MM.1S (cell line): ENCODE results near the gene PRKCH.

Experiments
- DNase-seq: peaks from one replicate; pipeline ENCODE4 v3.0.0-alpha.2; 2015
- H2AFZ ChIP-seq: fragments of 300-600 bp; sonication (generic); 2 replicates; pipeline ENCODE4 v1.6.0; 2016; ENCODE audit warnings: antibody characterized with exemption, low read length
- H3F3A ChIP-seq: fragments of 300-600 bp; sonication (generic); 2 replicates; pipeline ENCODE4 v1.6.1; 2016; ENCODE audit warnings: mild to moderate bottlenecking, antibody characterized with exemption, low read length, moderate library complexity, mixed read lengths; ENCODE audit not compliant: insufficient read depth
- H3K27ac ChIP-seq: fragments of 300-600 bp; sonication (generic); 2 replicates; pipeline ENCODE4 v1.5.1; 2016; ENCODE audit warnings: mild to moderate bottlenecking, low read length
- H3K27me3 ChIP-seq: fragments of 300-600 bp; sonication (generic); replicated peaks from 2 replicates; pipeline ENCODE4 v1.6.0; 2016; ENCODE audit warnings: low read length; ENCODE audit not compliant: insufficient read depth
- H3K36me3 ChIP-seq: fragments of 300-600 bp; sonication (generic); replicated peaks from 2 replicates; pipeline ENCODE4 v1.6.1; 2016; ENCODE audit warnings: mild to moderate bottlenecking, low read length, mixed read lengths; ENCODE audit not compliant: insufficient read depth
- H3K4me1 ChIP-seq: fragments of 300-600 bp; sonication (generic); 2 replicates; pipeline ENCODE4 v1.6.1; 2016; ENCODE audit warnings: low read length, mixed read lengths
- H3K4me2 ChIP-seq: fragments of 300-600 bp; sonication (generic); 2 replicates; pipeline ENCODE4 v1.6.0; 2016; ENCODE audit warnings: low read depth, low read length
- H3K4me3 ChIP-seq: fragments of 300-600 bp; sonication (generic); 2 replicates; pipeline ENCODE4 v1.5.1; 2016; ENCODE audit warnings: low read length, mixed read lengths
- H3K79me2 ChIP-seq: fragments of 300-600 bp; sonication (generic); 2 replicates; pipeline ENCODE4 v1.6.1; 2016; ENCODE audit warnings: mixed run types, low read length, mixed read lengths
- H3K9ac ChIP-seq: fragments of 300-600 bp; sonication (generic); 2 replicates; pipeline ENCODE4 v1.6.1; 2016; ENCODE audit warnings: low read length, mixed read lengths
- H3K9me2 ChIP-seq: fragments of 300-600 bp; sonication (generic); replicated peaks from 2 replicates; pipeline ENCODE4 v1.6.1; 2016; ENCODE audit warnings: mild to moderate bottlenecking, low read length, mixed read lengths; ENCODE audit not compliant: insufficient read depth
- H3K9me3 ChIP-seq: fragments of 300-600 bp; sonication (generic); replicated peaks from 2 replicates; pipeline ENCODE4 v1.6.1; 2016; ENCODE audit warnings: mild to moderate bottlenecking, low read length, mixed read lengths; ENCODE audit not compliant: insufficient read depth
- H4K20me1 ChIP-seq: fragments of 300-600 bp; sonication (generic); 2 replicates; pipeline ENCODE4 v1.6.1; 2016; ENCODE audit warnings: mild to moderate bottlenecking, low read length, moderate library complexity, mixed read lengths; ENCODE audit not compliant: insufficient read depth
- CTCF ChIP-seq: fragments of 300-600 bp; sonication (generic); IDR thresholded peaks from 2 replicates; pipeline ENCODE4 v1.5.1; 2016; ENCODE audit warnings: antibody characterized with exemption, low read length, mixed read lengths
- EZH2 ChIP-seq: fragments of 300-600 bp; sonication (generic); optimal IDR thresholded peaks from 2 replicates; pipeline ENCODE3; 2017; ENCODE audit warnings: low read depth, mild to moderate bottlenecking, antibody characterized with exemption, low read length, mixed read lengths
- EZH2phosphoT487 ChIP-seq: fragments of 300-600 bp; sonication (generic); IDR thresholded peaks from 2 replicates; pipeline ENCODE4 v1.6.1; 2018; ENCODE audit warnings: antibody characterized with exemption, low read length

The PRKCH gene

GRCh38 chr14:61376314-61376713, 54.9 kb downstream of the PRKCH start:
- H3K4me3 ChIP-seq = no peak overlapping the region
- no peaks in the 10 kb centered on the region for H3K79me2 ChIP-seq
- no peaks in the 10 kb centered on the region for H3K9me3 ChIP-seq
- DNase-seq = no peak
- no peaks in the 10 kb centered on the region for H3K36me3 ChIP-seq
- H3F3A ChIP-seq = no peaks in the 10 kb centered on the region
- TF ChIP-seq CTCF = no peak
- no peak for TF ChIP-seq EZH2phosphoT487
- no peak for TF ChIP-seq EZH2
- no peaks in the 10 kb centered on the region for H3K4me1 ChIP-seq
- H3K27ac ChIP-seq = no peak overlapping the region
- H3K27me3 ChIP-seq = no peaks in the 10 kb centered on the region
- H3K9ac ChIP-seq = no peak overlapping the region
- no peak overlapping the region for H2AFZ ChIP-seq
- no peaks in the 10 kb centered on the region for H3K9me2 ChIP-seq
- H3K4me2 ChIP-seq = no peak overlapping the region
- no peaks in the 10 kb centered on the region for H4K20me1 ChIP-seq

- no peak for DNase-seq
- Histone ChIP-seq H4K20me1 (no peaks in the 10 kb centered on the region), H2AFZ (no peak overlapping the region), H3F3A (no peaks in the 10 kb centered on the region), H3K4me3 (no peak overlapping the region), H3K27me3 (no peaks in the 10 kb centered on the region), H3K27ac (no peak overlapping the region), H3K9me2 (no peaks in the 10 kb centered on the region), H3K4me2 (no peak overlapping the region), H3K36me3 (no peaks in the 10 kb centered on the region), H3K9me3 (no peaks in the 10 kb centered on the region), H3K9ac (no peak overlapping the region), H3K79me2 (no peaks in the 10 kb centered on the region), H3K4me1 (no peaks in the 10 kb centered on the region)
- TF ChIP-seq EZH2phosphoT487 (no peak), EZH2 (no peak), CTCF (no peak)
Measured at GRCh38 chr14:61377749-61378148, 56.4 kb downstream of the PRKCH start.

DNA sequence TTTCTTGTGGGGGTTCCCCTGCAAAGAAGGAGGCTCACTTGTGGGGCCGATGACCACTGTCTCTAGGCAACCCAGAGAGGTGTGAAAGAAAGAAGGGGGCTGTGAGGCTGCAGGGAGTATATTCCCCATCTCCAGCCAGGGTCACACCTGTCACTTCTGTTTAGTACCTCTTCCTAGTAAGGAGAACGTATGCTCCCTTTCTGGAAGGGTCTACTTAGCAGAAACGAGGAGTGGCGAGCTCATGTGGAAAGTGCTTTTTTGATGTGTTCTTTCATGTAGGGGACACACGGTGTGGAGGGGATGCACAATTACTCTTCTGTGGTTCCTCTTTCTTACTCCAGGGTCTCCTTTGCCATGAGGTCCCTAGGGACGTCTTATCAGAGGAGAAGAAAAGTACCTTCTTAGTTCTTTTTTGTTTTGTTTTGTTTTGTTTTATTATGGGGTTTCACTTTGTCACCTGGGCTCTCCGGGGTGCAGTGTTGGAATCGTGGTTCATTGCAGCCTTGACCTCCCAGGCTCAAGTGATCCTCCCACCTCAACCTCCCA, 58.3 kb downstream of the PRKCH start:
- H3K9me2 ChIP-seq = no peaks in the 10 kb centered on the region
- H3F3A ChIP-seq = no peaks in the 10 kb centered on the region
- H3K4me3 ChIP-seq = no peak overlapping the region
- no peak overlapping the region for H3K9ac ChIP-seq
- H3K4me1 ChIP-seq = no peaks in the 10 kb centered on the region
- H3K36me3 ChIP-seq = no peaks in the 10 kb centered on the region
- H3K4me2 ChIP-seq = no peak overlapping the region
- no peaks in the 10 kb centered on the region for H4K20me1 ChIP-seq
- no peak overlapping the region for H2AFZ ChIP-seq
- TF ChIP-seq EZH2 (no peak), CTCF (no peak), EZH2phosphoT487 (no peak)
- DNase-seq = no peak
- H3K27me3 ChIP-seq = no peaks in the 10 kb centered on the region
- no peak overlapping the region for H3K27ac ChIP-seq
- no peaks in the 10 kb centered on the region for H3K9me3 ChIP-seq
- no peaks in the 10 kb centered on the region for H3K79me2 ChIP-seq
